Liver (tissue), 9 donors: ENCODE measurements around the gene TXNRD2. TPM values are rescaled to one million over a fixed set of nuclear protein-coding genes. Genes with fewer than 3 reads are reported as not detected.

Source experiments
- DNase-seq: peaks from one replicate; pipeline ENCODE4 v3.0.0-alpha.2; 2017; ENCODE audit warnings: low spot score
- H3K27ac ChIP-seq, 2 donors: one replicate each; pipeline ENCODE4 v1.7.0; 2013; ENCODE audit warnings: inconsistent platforms in 2 of 2, low read length in 2 of 2, control low read depth in 1 of 2, low read depth in 1 of 2, mild to moderate bottlenecking in 1 of 2
- H3K27me3 ChIP-seq, 4 donors: one replicate each; pipeline versions ENCODE4 v1.6.1 to v1.7.0; 2013; ENCODE audit warnings: low read length in 3 of 4, inconsistent platforms in 1 of 4, mild to moderate bottlenecking in 1 of 4, moderate library complexity in 1 of 4; ENCODE audit not compliant: control insufficient read depth in 4 of 4, insufficient read depth in 4 of 4
- H3K36me3 ChIP-seq, 4 donors: one replicate each; pipeline versions ENCODE4 v1.6.1 to v1.7.0; 2013; ENCODE audit warnings: low read length in 3 of 4, mild to moderate bottlenecking in 3 of 4, low read depth in 1 of 4, moderate library complexity in 1 of 4; ENCODE audit not compliant: control insufficient read depth in 4 of 4, insufficient read depth in 3 of 4
- H3K4me1 ChIP-seq, 4 donors: one replicate each; pipeline versions ENCODE4 v1.6.1 to v1.7.0; 2013; ENCODE audit warnings: low read length in 3 of 4, mild to moderate bottlenecking in 3 of 4, moderate library complexity in 1 of 4; ENCODE audit not compliant: control insufficient read depth in 4 of 4, insufficient read depth in 4 of 4
- H3K4me3 ChIP-seq, 3 donors: one replicate each; pipeline versions ENCODE4 v1.6.1 to v1.7.0; 2013; ENCODE audit warnings: low read length in 3 of 3, control low read depth in 1 of 3, low read depth in 1 of 3, mild to moderate bottlenecking in 1 of 3
- H3K9ac ChIP-seq, 2 donors: one replicate each; pipeline ENCODE4 v1.7.0; 2013; ENCODE audit warnings: low read length in 2 of 2, mild to moderate bottlenecking in 2 of 2, moderate library complexity in 2 of 2, control low read depth in 1 of 2, low read depth in 1 of 2
- H3K9me3 ChIP-seq, 4 donors: one replicate each; pipeline versions ENCODE4 v1.6.1 to v1.7.0; 2013; ENCODE audit warnings: low read length in 3 of 4; ENCODE audit not compliant: control insufficient read depth in 4 of 4
- ATF3 ChIP-seq: IDR thresholded peaks from 2 replicates; pipeline ENCODE4 v1.6.1; 2016; ENCODE audit warnings: antibody characterized with exemption
- CTCF ChIP-seq: fragments of 150-350 bp; IDR thresholded peaks from 2 replicates; pipeline ENCODE4 v1.5.1; 2017; ENCODE audit warnings: improper control_type of control experiment, low read depth, low read length; ENCODE audit not compliant: missing input control
- FOXA2 ChIP-seq: IDR thresholded peaks from 2 replicates; pipeline ENCODE4 v1.6.1; 2016; ENCODE audit warnings: antibody characterized with exemption
- GABPA ChIP-seq, 2 donors: IDR thresholded peaks in 1 of 2; conservative IDR thresholded peaks in 1 of 2; 2 replicates each; pipeline ENCODE4 v1.6.1; 2016; ENCODE audit warnings: antibody characterized with exemption in 2 of 2, mild to moderate bottlenecking in 1 of 2, moderate library complexity in 1 of 2
- HNF4A ChIP-seq, 2 donors: conservative IDR thresholded peaks; 2 replicates each; pipeline ENCODE4 v1.6.1; 2016; ENCODE audit warnings: antibody characterized with exemption in 2 of 2, mild to moderate bottlenecking in 2 of 2
- JUND ChIP-seq, 2 donors: IDR thresholded peaks; 2 replicates each; pipeline ENCODE4 v1.6.1; 2016; ENCODE audit warnings: antibody characterized with exemption in 2 of 2
- NR2F2 ChIP-seq: IDR thresholded peaks from 2 replicates; pipeline ENCODE4 v1.6.1; 2016; ENCODE audit warnings: antibody characterized with exemption
- RAD21 ChIP-seq, 2 donors: IDR thresholded peaks; 2 replicates each; pipeline ENCODE4 v1.6.1; 2016; ENCODE audit warnings: antibody characterized with exemption in 2 of 2, mild to moderate bottlenecking in 2 of 2
- TAF1 ChIP-seq: conservative IDR thresholded peaks from 2 replicates; pipeline ENCODE4 v1.6.1; 2016; ENCODE audit warnings: antibody characterized with exemption, mild to moderate bottlenecking
- ZBTB33 ChIP-seq: IDR thresholded peaks from 2 replicates; pipeline ENCODE4 v1.6.1; 2016; ENCODE audit warnings: antibody characterized with exemption
- whole genome bisulfite sequencing: extraction: QIAGEN DNeasy Blood & Tissue Kit; methylation state at CpG from one replicate; pipeline ENCODE4 v1.1.7; 2013; 5-methylcytosine and 5-hydroxymethylcytosine counted together
- polyA plus RNA-seq, 2 donors: library from polyadenylated mRNA; stranded (reverse) in 1 of 2; unstranded in 1 of 2; fragments of 200-250 nt in 1 of 2; fragments of >200 nt in 1 of 2; fragmentation: Nextera tagmentation in 1 of 2; extraction: Ambion mirVana in 1 of 2; gene quantifications; one replicate each; pipeline versions ENCODE4 v1.2.1 to v1.2.3, GENCODE V29; 2013 to 2015
- total RNA-seq, 2 donors: library from RNA; depleted of rRNA; stranded (reverse); fragments of >200 nt; gene quantifications; one replicate each; pipeline ENCODE4 v1.2.3, GENCODE V29; 2014
- donor health status: healthy.
- donor health status: healthy.
- donor health status: healthy.
- donor health status: healthy.
- donor health status: healthy.

TXNRD2 gene
- total and polyA plus RNA-seq, 4 donors = 22.2 to 41.3 (median 33.6) TPM

GRCh38 chr22:19897726-19898125, 43.9 kb downstream of the TXNRD2 start:
- Histone ChIP-seq H3K27ac (no peak overlapping the region), H3K27me3 (no peaks in the 10 kb centered on the region), H3K9me3 (no peaks in the 10 kb centered on the region), H3K9ac (no peak overlapping the region), H3K36me3 (peaks cover 6 to 37% (median 16%) of the 10 kb centered on the region in 4 donors), H3K4me3 (no peak overlapping the region), H3K4me1 (peaks cover 0 to 4% (median 1%) of the 10 kb centered on the region in 4 donors)
- TF ChIP-seq RAD21 (IDR thresholded peaks at IDR 0.05) (no peak), JUND (IDR thresholded peaks at IDR 0.05) (no peak), CTCF (no peak), FOXA2 (no peak)
- 92% methylated on average over 16 of the region's 16 CpGs for WGBS
- DNase-seq = no peak

- 94% methylated on average over 15 of the region's 15 CpGs for WGBS
- H3K27me3 ChIP-seq = no peaks in the 10 kb centered on the region
- DNase-seq = no peak
- H3K4me1 ChIP-seq = peaks cover 0 to 4% (median 2%) of the 10 kb centered on the region in 4 donors
- H3K27ac ChIP-seq = no peak overlapping the region
- no peak overlapping the region for H3K9ac ChIP-seq
- H3K9me3 ChIP-seq = no peaks in the 10 kb centered on the region
- no peak overlapping the region for H3K4me3 ChIP-seq
- peaks cover 0 to 43% (median 15%) of the 10 kb centered on the region in 4 donors for H3K36me3 ChIP-seq
- TF ChIP-seq GABPA (IDR thresholded peaks at IDR 0.05 in 1 of 2, conservative IDR thresholded peaks at IDR 0.05 in 1 of 2) (no peak), JUND (IDR thresholded peaks at IDR 0.05) (no peak), HNF4A (conservative IDR thresholded peaks at IDR 0.05) (no peak), TAF1 (no peak), ZBTB33 (no peak), CTCF (no peak), NR2F2 (no peak), ATF3 (no peak)
Measured at GRCh38 chr22:19896665-19897355, 44.8 kb downstream of the TXNRD2 start.
